ENCODE data around the gene ADRA2B.

DNA sequence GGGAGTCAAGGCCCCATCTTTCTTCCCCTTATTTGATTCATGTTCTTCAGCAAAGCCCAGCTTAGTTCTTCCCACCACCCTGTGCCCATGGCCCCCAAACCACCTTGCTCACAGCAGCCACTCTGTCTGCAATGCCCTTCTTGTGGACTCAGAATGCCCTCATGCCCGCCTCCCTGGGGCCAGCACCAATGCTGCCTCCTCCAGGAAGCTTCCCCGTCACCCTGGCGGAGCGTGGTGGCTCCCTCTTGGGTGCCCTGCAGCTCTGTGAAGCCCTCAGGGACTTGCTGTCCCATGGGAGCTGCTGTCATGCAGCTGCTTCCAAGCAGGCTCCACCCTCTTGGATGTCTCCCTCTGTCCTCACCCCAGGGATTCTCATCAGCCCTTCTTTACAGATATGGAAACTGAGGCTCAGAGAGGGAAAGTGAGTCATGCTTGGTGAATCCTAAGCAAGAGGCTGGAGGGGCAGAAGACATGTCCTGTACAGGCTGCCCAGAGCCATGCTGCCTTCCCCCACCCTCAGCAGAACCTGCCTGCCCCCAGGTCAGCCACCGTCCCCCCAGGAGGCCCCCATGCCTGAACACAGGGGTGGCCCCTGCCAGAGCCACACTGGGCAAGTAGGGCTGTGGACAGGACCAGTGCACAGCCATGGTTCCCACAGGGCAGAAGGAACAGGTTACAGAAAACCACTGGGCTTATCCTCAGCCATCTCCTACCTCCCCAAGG is 40.7 kb upstream of the ADRA2B start:
- TF ChIP-seq, protein P1, sequence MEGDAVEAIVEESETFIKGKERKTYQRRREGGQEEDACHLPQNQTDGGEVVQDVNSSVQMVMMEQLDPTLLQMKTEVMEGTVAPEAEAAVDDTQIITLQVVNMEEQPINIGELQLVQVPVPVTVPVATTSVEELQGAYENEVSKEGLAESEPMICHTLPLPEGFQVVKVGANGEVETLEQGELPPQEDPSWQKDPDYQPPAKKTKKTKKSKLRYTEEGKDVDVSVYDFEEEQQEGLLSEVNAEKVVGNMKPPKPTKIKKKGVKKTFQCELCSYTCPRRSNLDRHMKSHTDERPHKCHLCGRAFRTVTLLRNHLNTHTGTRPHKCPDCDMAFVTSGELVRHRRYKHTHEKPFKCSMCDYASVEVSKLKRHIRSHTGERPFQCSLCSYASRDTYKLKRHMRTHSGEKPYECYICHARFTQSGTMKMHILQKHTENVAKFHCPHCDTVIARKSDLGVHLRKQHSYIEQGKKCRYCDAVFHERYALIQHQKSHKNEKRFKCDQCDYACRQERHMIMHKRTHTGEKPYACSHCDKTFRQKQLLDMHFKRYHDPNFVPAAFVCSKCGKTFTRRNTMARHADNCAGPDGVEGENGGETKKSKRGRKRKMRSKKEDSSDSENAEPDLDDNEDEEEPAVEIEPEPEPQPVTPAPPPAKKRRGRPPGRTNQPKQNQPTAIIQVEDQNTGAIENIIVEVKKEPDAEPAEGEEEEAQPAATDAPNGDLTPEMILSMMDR (IDR thresholded peaks at IDR 0.05) = no peak
- TF ChIP-seq POLR2AphosphoS5 (IDR thresholded peaks at IDR 0.05) (no peak), POLR2A (IDR thresholded peaks at IDR 0.05) (no peak)
